ENCODE measurements around the gene CPT1A.

- TF ChIP-seq, protein P1, sequence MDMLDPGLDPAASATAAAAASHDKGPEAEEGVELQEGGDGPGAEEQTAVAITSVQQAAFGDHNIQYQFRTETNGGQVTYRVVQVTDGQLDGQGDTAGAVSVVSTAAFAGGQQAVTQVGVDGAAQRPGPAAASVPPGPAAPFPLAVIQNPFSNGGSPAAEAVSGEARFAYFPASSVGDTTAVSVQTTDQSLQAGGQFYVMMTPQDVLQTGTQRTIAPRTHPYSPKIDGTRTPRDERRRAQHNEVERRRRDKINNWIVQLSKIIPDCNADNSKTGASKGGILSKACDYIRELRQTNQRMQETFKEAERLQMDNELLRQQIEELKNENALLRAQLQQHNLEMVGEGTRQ (IDR thresholded peaks at IDR 0.05; ENCODE audit: borderline replicate concordance, low read depth, low read length) = no peak
- TF ChIP-seq CTCF (IDR thresholded peaks at IDR 0.05) = no peak
- no peak for TF ChIP-seq SMC3 (IDR thresholded peaks at IDR 0.05; ENCODE audit: low read depth, low read length)
Measured at GRCh38 chr11:68862421-68862820, 20.7 kb upstream of the CPT1A start.

Measured in SK-N-SH (cell line).